GM19455 (cell line): ENCODE results near the gene FNBP1.
"Not testable (repeated sequence)": the region's sequence is repeated elsewhere in the genome, so short reads cannot be mapped to it uniquely, and the experiment has no call there.

ENCODE experiments used
- ATAC-seq: cut with Tn5 transposase; IDR thresholded peaks from one replicate; pipeline ENCODE4 v1.9.1; 2021; ENCODE audit not compliant: unreplicated experiment

The FNBP1 gene

GRCh38 chr9:129962451-129962864 is 80.5 kb downstream of the FNBP1 start:
- no peak for ATAC-seq

DNA sequence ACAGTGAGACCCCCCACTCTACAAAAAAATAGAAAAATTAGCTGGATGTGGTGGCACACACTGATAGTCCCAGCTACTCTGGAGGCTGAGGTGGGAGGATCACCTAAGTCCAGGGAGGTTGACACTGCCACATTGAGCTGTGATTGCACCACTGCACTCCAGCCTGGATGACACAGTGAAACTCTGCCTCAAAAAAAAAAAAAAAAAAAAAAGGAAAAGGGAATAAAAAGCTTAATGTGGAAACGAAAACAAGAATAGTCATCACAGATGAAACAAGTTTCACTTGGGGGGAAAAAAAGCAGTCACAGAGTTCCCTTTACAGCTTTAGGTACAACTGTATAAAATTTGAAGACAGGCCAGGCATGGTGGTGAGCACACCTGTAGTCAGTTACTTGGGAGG is 84.2 kb downstream of the FNBP1 start:
- ATAC-seq = no peak

- no peak for ATAC-seq
These were observed 88.0 kb downstream of the FNBP1 start for GRCh38 chr9:129954868-129955550.

DNA sequence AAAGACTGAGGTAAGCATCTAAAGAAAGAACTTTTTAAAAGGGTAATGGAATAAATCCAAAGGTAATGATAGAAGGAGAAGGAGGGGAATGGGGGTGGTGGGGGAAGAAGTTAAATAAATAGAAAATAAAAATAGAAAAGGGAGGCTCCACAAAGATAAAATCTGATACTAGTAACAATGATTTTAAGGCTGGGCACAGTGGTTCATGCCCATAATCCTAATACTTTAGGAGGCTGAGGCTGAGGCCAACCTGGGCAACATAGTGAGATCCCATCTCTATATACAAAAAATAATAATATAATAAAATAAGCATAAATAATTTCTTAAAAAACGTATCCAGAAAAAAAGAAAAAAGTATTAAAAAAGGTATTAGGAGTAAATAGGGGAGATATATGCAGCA is 89.3 kb downstream of the FNBP1 start:
- no peak for ATAC-seq

- ATAC-seq = no peak
These were observed 90.7 kb downstream of the FNBP1 start for GRCh38 chr9:129952337-129952736.

DNA sequence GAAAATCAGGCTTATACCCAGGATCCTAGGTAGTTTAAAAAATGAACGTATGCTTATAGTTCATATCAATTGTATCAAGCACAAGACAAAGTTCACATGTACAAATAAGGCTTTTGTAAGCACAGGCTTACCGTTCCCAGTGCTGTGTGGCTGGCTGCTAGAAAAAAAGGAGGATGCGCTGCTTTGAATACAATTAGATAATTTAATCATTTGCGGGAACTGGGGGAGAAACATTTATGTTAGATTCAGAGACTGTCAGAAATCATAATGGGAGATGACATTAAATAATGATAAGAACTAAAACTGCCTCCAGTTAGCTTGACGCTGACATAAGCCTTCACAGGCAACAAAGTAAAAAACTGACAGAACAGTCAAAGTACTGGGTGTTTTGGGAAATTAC is 93.2 kb downstream of the FNBP1 start:
- no peak for ATAC-seq

DNA sequence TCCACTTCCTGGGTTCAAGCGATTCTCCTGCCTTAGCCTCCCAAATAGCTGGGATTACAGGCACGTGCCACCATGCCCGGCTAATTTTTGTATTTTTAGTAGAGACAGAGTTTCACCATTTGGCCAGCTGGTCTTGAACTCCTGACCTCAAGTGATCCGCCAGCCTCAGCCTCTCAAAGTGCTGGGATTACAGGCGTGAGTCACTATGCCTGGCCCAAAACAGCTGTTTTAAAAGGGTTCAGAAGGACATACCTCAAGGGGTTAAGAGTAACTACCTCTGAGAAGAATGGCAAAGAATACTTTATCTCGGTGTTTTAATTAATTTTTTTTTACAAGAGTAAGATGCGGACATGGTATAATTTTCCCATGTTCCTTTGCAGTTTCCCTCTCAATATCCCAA is 94.4 kb downstream of the FNBP1 start:
- ATAC-seq = not testable (repeated sequence)

DNA sequence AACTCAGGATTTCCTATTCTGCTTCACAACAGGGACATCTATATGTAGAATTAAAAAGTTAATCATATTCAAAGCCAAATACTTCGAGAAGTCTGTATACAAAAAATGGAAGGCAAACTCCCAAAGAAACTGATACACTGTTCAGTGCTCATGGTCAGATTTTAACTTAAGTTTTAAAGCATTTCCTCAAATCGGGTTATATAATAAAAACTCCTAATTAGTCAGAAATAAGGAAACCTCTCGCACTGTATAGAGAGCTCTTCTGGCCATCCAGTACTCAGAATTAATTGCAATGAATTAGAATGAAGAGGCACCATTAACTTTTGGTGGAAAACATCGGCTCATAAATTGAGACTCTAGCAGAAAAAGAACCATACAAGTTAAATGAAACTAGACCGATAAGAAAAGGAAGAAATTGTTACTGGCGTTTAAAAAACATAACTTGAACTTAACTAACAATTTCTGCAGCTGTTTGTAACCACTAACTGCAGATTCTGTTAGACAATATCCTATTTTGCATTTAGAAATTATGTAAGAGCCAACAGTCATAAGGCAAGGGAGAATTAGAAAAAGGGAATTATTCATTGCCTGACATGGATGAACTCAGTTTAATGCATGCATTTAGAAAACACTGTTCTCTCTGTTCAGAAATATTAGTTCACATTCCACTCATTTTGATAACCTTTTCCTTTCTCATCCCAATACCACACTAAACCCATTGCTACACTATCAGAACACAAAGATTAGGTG is 96.6 kb downstream of the FNBP1 start:
- no peak for ATAC-seq

GRCh38 chr9:129945314-129945713 is 97.7 kb downstream of the FNBP1 start:
- ATAC-seq = no peak

GRCh38 chr9:129944506-129945116 is 98.4 kb downstream of the FNBP1 start:
- ATAC-seq = no peak

- no peak for ATAC-seq
These were observed 103.6 kb downstream of the FNBP1 start for GRCh38 chr9:129939431-129939830.

GRCh38 chr9:129938291-129938979 is 104.6 kb downstream of the FNBP1 start:
- ATAC-seq = no peak

GRCh38 chr9:129937879-129938278 is 105.1 kb downstream of the FNBP1 start:
- not testable (repeated sequence) for ATAC-seq

- no peak for ATAC-seq
These were observed 106.8 kb downstream of the FNBP1 start for GRCh38 chr9:129936222-129936621.

DNA sequence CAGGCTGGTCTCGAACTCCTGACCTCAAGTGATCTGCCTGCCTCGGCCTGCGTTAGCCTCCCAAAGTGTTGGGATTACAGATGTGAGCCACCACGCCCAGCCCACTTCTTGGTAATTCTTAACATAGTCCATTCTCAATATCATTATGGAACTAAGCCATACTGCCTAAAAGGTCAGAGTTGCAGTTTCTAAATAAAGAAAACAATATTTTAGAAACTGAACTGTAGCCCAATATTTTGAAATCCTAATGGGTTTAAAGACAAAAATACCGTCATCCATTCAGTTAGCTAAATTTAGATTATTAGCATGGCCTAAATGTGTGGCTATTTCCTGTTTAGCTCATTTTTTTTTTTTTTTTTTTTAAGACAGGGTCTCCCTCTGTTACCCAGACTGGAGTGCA is 108.2 kb downstream of the FNBP1 start:
- ATAC-seq = no peak

GRCh38 chr9:129934041-129934591 is 108.9 kb downstream of the FNBP1 start:
- ATAC-seq = no peak

- ATAC-seq = no peak
These were observed 109.6 kb downstream of the FNBP1 start for GRCh38 chr9:129933185-129934040.

GRCh38 chr9:129932303-129933151 is 110.5 kb downstream of the FNBP1 start:
- no peak for ATAC-seq

DNA sequence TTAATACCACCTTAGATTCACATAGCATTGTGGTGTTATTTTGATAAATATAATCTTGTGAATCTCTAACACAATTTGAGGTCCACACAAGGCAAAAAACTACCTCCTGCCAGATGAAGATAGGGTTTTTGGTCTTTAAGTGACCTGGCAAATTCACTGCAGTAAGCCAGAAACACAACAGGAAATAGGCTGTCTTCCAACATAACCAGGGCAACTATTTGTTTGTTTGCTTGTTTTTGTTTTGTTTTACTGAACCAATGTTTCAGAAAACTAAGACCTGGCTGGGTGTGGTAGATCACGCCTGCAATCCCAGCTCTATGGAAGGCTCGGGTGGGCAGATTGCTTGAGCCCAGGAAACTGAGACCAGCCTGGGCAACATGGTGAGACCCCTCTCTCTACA is 112.2 kb downstream of the FNBP1 start:
- ATAC-seq = no peak
